ENCODE measurements around the gene SFXN2. TPM values are rescaled to one million over a fixed set of nuclear protein-coding genes. Genes with fewer than 3 reads are reported as not detected.

The SFXN2 gene
- total RNA-seq, 1 experiment from 2014 or later: 5.4 TPM

DNA sequence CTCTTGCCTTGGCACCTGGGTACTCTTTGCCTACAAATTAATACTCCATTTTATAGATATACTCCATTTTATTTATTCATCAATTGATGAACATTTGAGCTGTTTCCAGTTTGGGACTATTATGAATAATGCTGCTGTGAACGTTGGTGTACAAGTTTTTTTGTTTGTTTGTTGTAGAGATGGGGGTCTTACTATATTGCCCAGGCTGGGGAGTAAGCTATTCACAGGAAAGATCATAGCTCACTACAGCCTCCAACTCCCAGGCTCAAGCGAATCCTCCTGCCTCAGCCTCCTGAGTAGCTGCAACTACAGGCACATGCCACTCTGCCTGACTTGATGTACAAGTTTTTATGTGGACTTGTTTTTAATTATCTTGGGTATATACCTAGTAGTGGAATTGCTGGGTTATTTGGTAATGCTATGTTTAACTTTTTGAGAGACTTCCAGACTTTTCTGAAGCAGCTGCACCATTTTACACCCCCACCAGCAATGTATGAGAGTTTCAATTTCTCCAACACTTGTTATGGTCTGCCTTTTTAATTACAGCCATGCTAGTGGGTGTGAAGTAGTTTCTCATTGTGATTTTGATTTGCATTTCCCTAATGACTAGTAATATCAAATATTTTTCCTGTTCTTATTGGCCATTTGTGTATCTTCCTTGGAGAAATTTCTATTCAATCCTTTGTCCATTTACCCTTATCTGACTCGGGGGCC, 45.2 kb downstream of the SFXN2 start:
- Histone ChIP-seq H2AFZ (no peak overlapping the region), H3K4me3 (no peak overlapping the region), H3K79me2 (ENCODE audit: low read depth) (no peaks in the 10 kb centered on the region), H3K27me3 (ENCODE audit: insufficient read depth, low read depth) (no peaks in the 10 kb centered on the region), H3K9me2 (ENCODE audit: insufficient read depth) (no peaks in the 10 kb centered on the region), H3F3A (ENCODE audit: insufficient read depth, low read depth) (no peaks in the 10 kb centered on the region), H3K9me3 (ENCODE audit: insufficient read depth, low read depth) (no peaks in the 10 kb centered on the region), H3K27ac (no peak overlapping the region), H3K36me3 (ENCODE audit: low read depth) (no peaks in the 10 kb centered on the region), H3K4me1 (replicated peaks; ENCODE audit: insufficient read depth) (0 out of 2 replicates have a peak, but pooled peaks cover 2% of the 10 kb centered on the region), H3K4me2 (no peak overlapping the region), H4K20me1 (ENCODE audit: insufficient read depth) (no peaks in the 10 kb centered on the region; the same call in 1 of the 2 replicates)
- intact Hi-C loops (cut with micrococcal nuclease; ENCODE audit: unreplicated experiment): no loop called here
- ChIA-PET CTCF (no interaction called here), POLR2A (ENCODE audit: unreplicated experiment) (no interaction called here)
- TF ChIP-seq, protein P1, sequence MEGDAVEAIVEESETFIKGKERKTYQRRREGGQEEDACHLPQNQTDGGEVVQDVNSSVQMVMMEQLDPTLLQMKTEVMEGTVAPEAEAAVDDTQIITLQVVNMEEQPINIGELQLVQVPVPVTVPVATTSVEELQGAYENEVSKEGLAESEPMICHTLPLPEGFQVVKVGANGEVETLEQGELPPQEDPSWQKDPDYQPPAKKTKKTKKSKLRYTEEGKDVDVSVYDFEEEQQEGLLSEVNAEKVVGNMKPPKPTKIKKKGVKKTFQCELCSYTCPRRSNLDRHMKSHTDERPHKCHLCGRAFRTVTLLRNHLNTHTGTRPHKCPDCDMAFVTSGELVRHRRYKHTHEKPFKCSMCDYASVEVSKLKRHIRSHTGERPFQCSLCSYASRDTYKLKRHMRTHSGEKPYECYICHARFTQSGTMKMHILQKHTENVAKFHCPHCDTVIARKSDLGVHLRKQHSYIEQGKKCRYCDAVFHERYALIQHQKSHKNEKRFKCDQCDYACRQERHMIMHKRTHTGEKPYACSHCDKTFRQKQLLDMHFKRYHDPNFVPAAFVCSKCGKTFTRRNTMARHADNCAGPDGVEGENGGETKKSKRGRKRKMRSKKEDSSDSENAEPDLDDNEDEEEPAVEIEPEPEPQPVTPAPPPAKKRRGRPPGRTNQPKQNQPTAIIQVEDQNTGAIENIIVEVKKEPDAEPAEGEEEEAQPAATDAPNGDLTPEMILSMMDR (conservative IDR thresholded peaks at IDR 0.05): no peak
- TF ChIP-seq EZH2 (IDR thresholded peaks at IDR 0.05; ENCODE audit: low read depth): no peak
- BruUV-seq (replicated peaks): no TSS peak
- DNase-seq: no peak

DNA sequence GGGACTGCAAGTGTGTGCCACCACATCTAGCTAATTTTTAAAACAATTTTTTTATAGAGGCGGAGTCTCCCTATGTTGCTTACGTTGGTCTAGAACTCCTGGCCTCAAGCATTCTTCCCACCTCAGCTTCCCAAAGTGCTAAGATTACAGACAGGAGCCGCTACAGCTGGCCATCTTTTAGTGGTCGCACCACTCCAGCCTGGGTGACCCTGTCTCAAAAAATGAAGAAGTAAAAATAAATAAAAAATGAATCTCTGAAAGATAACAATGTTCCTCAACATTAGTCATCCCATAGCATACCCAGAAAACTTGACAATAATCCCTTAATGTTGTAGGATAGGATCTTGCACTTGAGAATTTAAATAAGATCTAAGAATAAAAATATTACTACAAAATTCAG, 47.5 kb downstream of the SFXN2 start:
- intact Hi-C loops (cut with micrococcal nuclease; ENCODE audit: unreplicated experiment): no loop called here
- H3K27ac ChIP-seq: no peak overlapping the region
- no peaks in the 10 kb centered on the region for H3K9me2 ChIP-seq (ENCODE audit: insufficient read depth)
- peaks cover 6% of the 10 kb centered on the region; the same call in 1 of the 2 replicates for H3K4me1 ChIP-seq (replicated peaks; ENCODE audit: insufficient read depth)
- no peaks in the 10 kb centered on the region for H3K79me2 ChIP-seq (ENCODE audit: low read depth)
- DNase-seq: no peak
- no peaks in the 10 kb centered on the region for H3K9me3 ChIP-seq (ENCODE audit: insufficient read depth, low read depth)
- no peaks in the 10 kb centered on the region for H3K27me3 ChIP-seq (ENCODE audit: insufficient read depth, low read depth)
- no TSS peak for BruUV-seq (replicated peaks)
- no peaks in the 10 kb centered on the region; the same call in 1 of the 2 replicates for H4K20me1 ChIP-seq (ENCODE audit: insufficient read depth)
- H3K4me2 ChIP-seq: no peak overlapping the region
- no peak overlapping the region for H3K4me3 ChIP-seq
- ChIA-PET POLR2A (ENCODE audit: unreplicated experiment) (no interaction called here), CTCF (no interaction called here)
- H2AFZ ChIP-seq: no peak overlapping the region
- no peak for TF ChIP-seq EZH2 (IDR thresholded peaks at IDR 0.05; ENCODE audit: low read depth)
- TF ChIP-seq, protein P1 (conservative IDR thresholded peaks at IDR 0.05): no peak
- no peaks in the 10 kb centered on the region for H3F3A ChIP-seq (ENCODE audit: insufficient read depth, low read depth)
- no peaks in the 10 kb centered on the region for H3K36me3 ChIP-seq (ENCODE audit: low read depth)

DNA sequence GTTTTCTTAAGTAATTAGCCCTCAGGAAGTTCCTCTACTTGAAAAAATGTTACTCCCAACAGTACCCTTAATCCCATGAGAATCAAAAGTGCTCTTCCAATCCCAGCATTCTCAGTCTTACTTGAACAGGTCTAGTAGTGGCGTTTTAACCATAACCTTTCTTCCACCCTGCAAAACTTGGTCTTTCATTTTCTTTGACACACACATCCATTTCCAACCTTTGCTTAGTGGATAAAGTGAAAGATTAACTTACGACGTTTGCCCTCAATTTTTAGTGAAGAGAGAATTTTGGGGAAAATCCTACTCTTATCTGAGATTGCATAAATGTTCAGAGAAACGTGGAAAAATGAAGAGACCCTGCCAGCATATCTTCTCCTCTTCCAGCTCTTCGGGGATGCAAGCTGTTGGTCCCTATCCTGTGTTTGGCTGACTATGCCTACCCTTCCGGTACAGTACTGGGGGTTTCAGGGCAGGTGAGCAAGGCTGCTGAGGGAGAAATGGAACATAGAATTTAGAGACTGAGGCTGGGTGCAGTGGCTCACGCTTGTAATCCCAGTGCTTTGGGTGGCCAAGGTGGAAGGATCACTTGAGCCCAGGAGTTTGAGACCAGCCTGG, 48.1 kb downstream of the SFXN2 start:
- no peak for DNase-seq
- no peak overlapping the region for H3K4me2 ChIP-seq
- H3K36me3 ChIP-seq (ENCODE audit: low read depth): no peaks in the 10 kb centered on the region
- H2AFZ ChIP-seq: no peak overlapping the region
- H4K20me1 ChIP-seq (ENCODE audit: insufficient read depth): no peaks in the 10 kb centered on the region; the same call in 1 of the 2 replicates
- H3K79me2 ChIP-seq (ENCODE audit: low read depth): no peaks in the 10 kb centered on the region
- H3K27ac ChIP-seq: no peak overlapping the region
- ChIA-PET POLR2A (ENCODE audit: unreplicated experiment) (no interaction called here), CTCF (no interaction called here)
- intact Hi-C loops (cut with micrococcal nuclease; ENCODE audit: unreplicated experiment): no loop called here
- H3K9me2 ChIP-seq (ENCODE audit: insufficient read depth): no peaks in the 10 kb centered on the region
- peaks cover 6% of the 10 kb centered on the region; the same call in 1 of the 2 replicates for H3K4me1 ChIP-seq (replicated peaks; ENCODE audit: insufficient read depth)
- TF ChIP-seq, protein P1 (conservative IDR thresholded peaks at IDR 0.05): no peak
- no peak for TF ChIP-seq EZH2 (IDR thresholded peaks at IDR 0.05; ENCODE audit: low read depth)
- no peaks in the 10 kb centered on the region for H3K27me3 ChIP-seq (ENCODE audit: insufficient read depth, low read depth)
- H3K4me3 ChIP-seq: no peak overlapping the region
- no TSS peak for BruUV-seq (replicated peaks)
- H3K9me3 ChIP-seq (ENCODE audit: insufficient read depth, low read depth): no peaks in the 10 kb centered on the region
- no peaks in the 10 kb centered on the region for H3F3A ChIP-seq (ENCODE audit: insufficient read depth, low read depth)

Data from PC-9 (cell line).